ENCODE measurements around the gene CERS6.

CERS6 gene

DNA sequence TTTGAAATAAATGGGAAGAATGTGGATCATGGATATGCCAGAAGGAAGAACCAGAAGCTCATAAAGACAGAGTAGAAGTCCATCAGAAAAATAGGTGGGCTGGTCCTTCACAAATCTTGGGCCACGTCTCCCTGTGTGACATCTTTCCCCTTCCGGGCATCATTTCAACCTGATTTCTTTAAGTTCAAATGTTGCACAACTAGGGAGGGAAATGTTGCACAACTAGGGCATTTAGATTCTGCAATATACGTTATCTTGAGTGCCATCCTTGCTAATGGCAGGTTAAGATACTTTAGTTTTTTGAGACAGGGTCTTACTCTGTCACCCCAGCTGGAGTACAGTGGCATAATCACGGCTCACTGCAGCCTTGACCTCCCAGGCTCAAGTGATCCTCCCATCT is 129.6 kb downstream of the CERS6 start:
- ChIA-PET POLR2A (no interaction called here), CTCF (interaction anchor here (0.7 kb wide), 1 partner anchor 54 kb away, joined by 4 read pairs; no protein-coding TSS in a partner anchor)
- TF ChIP-seq SP1 (IDR thresholded peaks at IDR 0.05) (no peak), SUZ12 (IDR thresholded peaks at IDR 0.05) (no peak), ARNT (IDR thresholded peaks at IDR 0.05) (no peak), FOXK2 (IDR thresholded peaks at IDR 0.05) (no peak), NFRKB (IDR thresholded peaks at IDR 0.05) (no peak), ZNF384 (IDR thresholded peaks at IDR 0.05) (no peak), ELF4 (IDR thresholded peaks at IDR 0.05) (no peak), FOXM1 (IDR thresholded peaks at IDR 0.05; ENCODE audit: borderline replicate concordance) (no peak), L3MBTL2 (conservative IDR thresholded peaks at IDR 0.05) (no peak), BHLHE40 (IDR thresholded peaks at IDR 0.05; ENCODE audit: borderline replicate concordance) (no peak), LEF1 (IDR thresholded peaks at IDR 0.05; ENCODE audit: borderline replicate concordance) (no peak), CTBP1 (IDR thresholded peaks at IDR 0.05; ENCODE audit: borderline replicate concordance) (no peak), TARDBP (IDR thresholded peaks at IDR 0.05) (no peak)
- TF ChIP-seq, protein P1, sequence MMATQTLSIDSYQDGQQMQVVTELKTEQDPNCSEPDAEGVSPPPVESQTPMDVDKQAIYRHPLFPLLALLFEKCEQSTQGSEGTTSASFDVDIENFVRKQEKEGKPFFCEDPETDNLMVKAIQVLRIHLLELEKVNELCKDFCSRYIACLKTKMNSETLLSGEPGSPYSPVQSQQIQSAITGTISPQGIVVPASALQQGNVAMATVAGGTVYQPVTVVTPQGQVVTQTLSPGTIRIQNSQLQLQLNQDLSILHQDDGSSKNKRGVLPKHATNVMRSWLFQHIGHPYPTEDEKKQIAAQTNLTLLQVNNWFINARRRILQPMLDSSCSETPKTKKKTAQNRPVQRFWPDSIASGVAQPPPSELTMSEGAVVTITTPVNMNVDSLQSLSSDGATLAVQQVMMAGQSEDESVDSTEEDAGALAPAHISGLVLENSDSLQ (IDR thresholded peaks at IDR 0.05): no peak

DNA sequence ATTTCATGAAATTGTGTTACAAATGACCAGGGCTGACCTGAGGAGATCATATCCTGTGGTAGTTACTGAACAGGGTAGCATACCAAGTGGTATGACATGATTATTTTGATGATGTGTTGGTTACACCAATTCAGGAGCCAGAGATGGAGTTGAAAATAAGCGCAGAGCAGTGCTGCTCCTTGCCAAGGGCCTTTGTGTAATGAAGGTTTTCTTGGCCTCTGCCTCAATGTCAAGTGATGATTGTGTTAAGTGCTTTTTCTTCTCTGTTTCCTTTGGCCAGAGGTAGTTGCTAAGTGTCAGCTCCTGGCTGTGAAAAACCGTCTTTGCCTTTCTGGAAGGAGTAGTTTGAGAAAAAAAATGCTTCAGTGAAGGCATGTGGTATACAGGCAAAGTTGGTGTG is 131.2 kb downstream of the CERS6 start:
- ChIA-PET CTCF (no interaction called here), POLR2A (no interaction called here)
- no peak for DNase-seq (ENCODE audit: extremely low spot score)

More for the DNA sequence above, 129.6 kb downstream of the CERS6 start:
- no peak for DNase-seq (ENCODE audit: extremely low spot score)

GRCh38 chr2:168589236-168590211 is 133.5 kb downstream of the CERS6 start:
- POLR2A ChIA-PET: no interaction called here
- CTCF ChIA-PET: no interaction called here
- no peak for DNase-seq (ENCODE audit: extremely low spot score)
- no peak for TF ChIP-seq NFRKB (IDR thresholded peaks at IDR 0.05)
- TF ChIP-seq, protein P1 (IDR thresholded peaks at IDR 0.05): no peak
- TF ChIP-seq ZNF384 (IDR thresholded peaks at IDR 0.05): no peak
- TF ChIP-seq L3MBTL2 (conservative IDR thresholded peaks at IDR 0.05): no peak
- no peak for TF ChIP-seq BHLHE40 (IDR thresholded peaks at IDR 0.05; ENCODE audit: borderline replicate concordance)
- TF ChIP-seq SUZ12 (IDR thresholded peaks at IDR 0.05): no peak
- TF ChIP-seq FOXA1 (IDR thresholded peaks at IDR 0.05): no peak
- no peak for TF ChIP-seq TARDBP (IDR thresholded peaks at IDR 0.05)
- TF ChIP-seq ELF4 (IDR thresholded peaks at IDR 0.05): no peak
- TF ChIP-seq FOXK2 (IDR thresholded peaks at IDR 0.05): no peak
- TF ChIP-seq FOXM1 (IDR thresholded peaks at IDR 0.05; ENCODE audit: borderline replicate concordance): no peak
- TF ChIP-seq SP1 (IDR thresholded peaks at IDR 0.05): no peak
- no peak for TF ChIP-seq CTBP1 (IDR thresholded peaks at IDR 0.05; ENCODE audit: borderline replicate concordance)
- no peak for TF ChIP-seq HDGF (IDR thresholded peaks at IDR 0.05; ENCODE audit: borderline replicate concordance)
- no peak for TF ChIP-seq LEF1 (IDR thresholded peaks at IDR 0.05; ENCODE audit: borderline replicate concordance)
- no peak for TF ChIP-seq ARNT (IDR thresholded peaks at IDR 0.05)

More for the DNA sequence above, 131.2 kb downstream of the CERS6 start:
- TF ChIP-seq, protein P1 (IDR thresholded peaks at IDR 0.05): no peak
- TF ChIP-seq ARNT (IDR thresholded peaks at IDR 0.05): no peak
- TF ChIP-seq FOXM1 (IDR thresholded peaks at IDR 0.05; ENCODE audit: borderline replicate concordance): no peak
- TF ChIP-seq L3MBTL2 (conservative IDR thresholded peaks at IDR 0.05): no peak
- TF ChIP-seq ELF4 (IDR thresholded peaks at IDR 0.05): no peak
- TF ChIP-seq SUZ12 (IDR thresholded peaks at IDR 0.05): no peak
- no peak for TF ChIP-seq TARDBP (IDR thresholded peaks at IDR 0.05)
- TF ChIP-seq ZNF384 (IDR thresholded peaks at IDR 0.05): no peak

DNA sequence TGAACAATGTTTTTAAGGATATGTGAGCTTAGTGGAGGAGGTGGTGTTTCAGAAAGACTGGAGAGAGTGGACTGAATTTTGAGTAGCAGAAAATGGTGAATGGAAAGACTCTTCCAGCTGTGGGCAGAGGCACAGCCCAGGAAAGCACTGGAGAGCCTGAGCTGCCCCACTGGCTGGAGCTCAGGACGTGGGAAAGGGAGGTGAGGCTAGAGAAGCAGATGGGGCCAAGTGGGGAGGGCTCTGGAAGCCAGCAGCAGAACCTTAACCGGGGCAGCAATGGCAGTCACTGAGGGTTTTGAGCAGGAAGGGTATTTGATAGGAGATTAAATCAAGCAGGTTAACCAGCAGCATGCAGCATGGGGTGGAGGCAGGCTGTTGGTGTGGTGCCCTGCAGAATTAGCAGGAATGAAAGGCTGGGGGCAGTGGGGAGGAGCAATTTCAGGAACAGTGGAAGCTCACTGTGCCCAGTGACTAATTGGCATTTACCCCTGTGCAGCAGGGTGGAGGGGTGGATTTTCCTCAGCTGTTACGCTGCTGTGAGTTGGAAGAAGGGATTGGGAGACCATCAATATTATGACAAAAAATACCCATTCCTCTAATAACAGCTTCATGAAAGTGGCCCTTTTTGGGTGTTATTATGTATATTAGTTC is 136.2 kb downstream of the CERS6 start:
- POLR2A ChIA-PET: no interaction called here
- TF ChIP-seq FOXM1 (IDR thresholded peaks at IDR 0.05; ENCODE audit: borderline replicate concordance) (no peak), HDGF (IDR thresholded peaks at IDR 0.05; ENCODE audit: borderline replicate concordance) (no peak), FOXA1 (IDR thresholded peaks at IDR 0.05) (no peak), SUZ12 (IDR thresholded peaks at IDR 0.05) (no peak), NFRKB (IDR thresholded peaks at IDR 0.05) (no peak), CTBP1 (IDR thresholded peaks at IDR 0.05; ENCODE audit: borderline replicate concordance) (no peak), L3MBTL2 (conservative IDR thresholded peaks at IDR 0.05) (no peak), ARNT (IDR thresholded peaks at IDR 0.05) (no peak), SP1 (IDR thresholded peaks at IDR 0.05) (no peak), LEF1 (IDR thresholded peaks at IDR 0.05; ENCODE audit: borderline replicate concordance) (no peak), ZNF384 (IDR thresholded peaks at IDR 0.05) (no peak), ELF4 (IDR thresholded peaks at IDR 0.05) (no peak), FOXK2 (IDR thresholded peaks at IDR 0.05) (no peak), BHLHE40 (IDR thresholded peaks at IDR 0.05; ENCODE audit: borderline replicate concordance) (no peak), TARDBP (IDR thresholded peaks at IDR 0.05) (no peak)
- TF ChIP-seq, protein P1 (IDR thresholded peaks at IDR 0.05): no peak
- DNase-seq (ENCODE audit: extremely low spot score): no peak
- CTCF ChIA-PET: no interaction called here

DNA sequence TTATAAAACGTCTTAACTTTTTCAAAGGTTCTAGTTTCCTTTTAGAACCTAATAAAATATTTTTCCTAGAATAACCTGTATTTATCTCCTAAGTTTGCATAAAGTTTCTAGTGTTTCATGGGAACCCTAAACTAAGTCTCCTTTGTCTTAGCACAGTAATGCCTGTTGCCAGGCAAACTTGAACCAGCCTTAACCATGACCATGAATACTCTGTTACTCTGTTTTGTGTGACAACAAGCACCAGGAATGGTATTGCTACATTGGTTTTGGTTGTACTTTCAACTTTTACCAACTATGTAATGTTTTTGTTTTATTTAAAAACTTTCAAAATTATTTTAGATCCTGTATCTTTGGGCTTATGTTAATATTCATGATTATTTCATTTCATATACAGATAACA is 137.6 kb downstream of the CERS6 start:
- CTCF ChIA-PET: no interaction called here
- POLR2A ChIA-PET: no interaction called here
- TF ChIP-seq ZNF384 (IDR thresholded peaks at IDR 0.05): no peak
- no peak for TF ChIP-seq FOXK2 (IDR thresholded peaks at IDR 0.05)
- no peak for TF ChIP-seq FOXM1 (IDR thresholded peaks at IDR 0.05; ENCODE audit: borderline replicate concordance)
- no peak for TF ChIP-seq NFRKB (IDR thresholded peaks at IDR 0.05)
- no peak for TF ChIP-seq BHLHE40 (IDR thresholded peaks at IDR 0.05; ENCODE audit: borderline replicate concordance)
- TF ChIP-seq, protein P1 (IDR thresholded peaks at IDR 0.05): no peak
- TF ChIP-seq HDGF (IDR thresholded peaks at IDR 0.05; ENCODE audit: borderline replicate concordance): no peak
- no peak for TF ChIP-seq FOXA1 (IDR thresholded peaks at IDR 0.05)
- TF ChIP-seq L3MBTL2 (conservative IDR thresholded peaks at IDR 0.05): no peak
- TF ChIP-seq CTBP1 (IDR thresholded peaks at IDR 0.05; ENCODE audit: borderline replicate concordance): no peak
- TF ChIP-seq SUZ12 (IDR thresholded peaks at IDR 0.05): no peak
- no peak for TF ChIP-seq SP1 (IDR thresholded peaks at IDR 0.05)
- DNase-seq (ENCODE audit: extremely low spot score): no peak

All from HEK293T (cell line).